ENCODE results near the gene GTF2F2.

GTF2F2 gene

DNA sequence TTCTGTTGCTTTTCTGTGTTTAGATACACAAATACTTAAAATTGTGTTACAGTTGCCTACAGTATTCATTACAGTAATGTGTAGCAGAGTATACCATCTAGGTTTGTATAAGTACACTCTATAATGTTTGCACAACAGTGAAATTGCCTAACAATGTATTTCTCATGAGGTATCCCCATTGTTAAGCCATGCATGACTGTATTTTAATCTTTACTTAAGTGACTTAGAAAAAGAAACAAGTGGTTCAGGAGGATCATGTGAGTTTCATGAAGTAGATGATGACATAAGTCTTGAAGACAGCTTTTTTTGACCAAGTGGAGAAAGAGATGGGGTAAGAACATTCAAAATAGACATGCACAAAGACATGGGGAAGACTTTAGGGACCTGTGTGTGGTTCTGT, 88.9 kb downstream of the GTF2F2 start:
- no peak for DNase-seq (ENCODE audit: low read depth, low spot score)

DNA sequence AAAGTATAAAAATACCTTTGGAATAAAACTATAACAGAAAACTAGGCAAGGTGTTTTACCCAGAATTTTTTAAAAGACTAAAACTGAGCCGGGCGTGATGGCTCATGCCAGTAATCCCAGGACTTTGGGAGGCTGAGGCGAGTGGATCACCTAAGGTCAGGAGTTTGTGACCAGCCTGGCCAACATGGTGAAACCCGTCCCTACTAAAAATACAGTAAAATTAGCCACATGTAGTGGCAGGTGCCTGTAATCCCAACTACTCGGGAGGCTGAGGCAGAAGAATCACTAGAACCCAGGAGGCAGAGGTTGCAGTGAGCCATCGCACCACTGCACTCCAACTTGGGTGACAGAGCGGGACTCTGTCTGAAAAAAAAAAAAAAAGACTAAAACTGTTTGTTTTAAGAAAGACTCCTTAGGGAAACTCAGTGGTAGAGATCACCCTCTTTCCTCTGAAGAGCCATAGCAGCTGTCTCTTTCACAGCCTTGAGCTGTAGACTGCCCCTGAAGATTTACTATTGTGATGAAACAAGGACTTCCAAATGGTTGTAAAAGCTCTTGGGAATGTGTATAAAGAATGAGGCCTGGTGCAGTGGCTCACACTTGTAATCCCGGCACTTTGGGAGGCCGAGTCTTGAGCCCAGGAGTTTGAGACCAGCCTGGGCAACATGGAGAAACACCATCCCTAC, 95.2 kb downstream of the GTF2F2 start:
- no peak for DNase-seq (ENCODE audit: low read depth, low spot score)

DNA sequence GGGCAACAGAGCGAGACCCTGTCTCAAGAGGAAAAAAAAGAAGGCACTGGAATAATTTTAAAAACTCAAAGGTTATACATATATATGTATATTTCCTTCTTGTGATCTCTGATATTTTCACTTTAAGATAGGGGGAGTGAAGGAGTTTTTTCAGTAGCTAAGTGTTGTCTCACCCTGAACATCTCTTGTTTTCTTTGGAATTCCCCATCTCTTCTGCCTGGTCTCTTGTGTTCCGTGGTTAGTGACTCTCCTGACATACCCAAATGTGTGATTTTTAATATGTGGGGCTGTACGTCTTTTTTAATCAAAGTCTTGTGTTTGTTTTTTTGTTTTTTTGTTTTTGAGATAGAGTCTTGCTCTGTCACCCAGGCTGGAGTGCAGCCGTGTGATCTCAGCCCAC, 95.9 kb downstream of the GTF2F2 start:
- no peak for DNase-seq (ENCODE audit: low read depth, low spot score)

DNA sequence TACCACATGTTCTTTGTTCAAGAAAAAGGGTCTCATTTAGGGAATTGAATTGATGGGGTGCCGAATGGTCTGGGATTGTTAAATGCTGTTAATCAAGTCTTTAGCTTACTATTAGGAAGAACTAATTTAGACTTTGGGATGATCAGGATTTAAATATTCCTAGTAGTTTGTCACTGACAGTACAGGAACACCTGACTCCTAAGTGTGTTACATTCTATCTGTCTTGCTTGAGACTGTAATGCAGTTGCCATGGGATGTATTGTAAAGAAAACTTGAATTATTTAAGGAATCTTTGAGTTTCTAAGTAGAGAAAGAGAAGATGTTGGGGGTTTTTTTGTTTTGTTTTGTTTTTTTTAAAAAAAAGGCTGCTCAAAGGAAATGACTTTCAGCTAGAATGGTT, 98.4 kb downstream of the GTF2F2 start:
- no peak for DNase-seq (ENCODE audit: low read depth, low spot score)

DNA sequence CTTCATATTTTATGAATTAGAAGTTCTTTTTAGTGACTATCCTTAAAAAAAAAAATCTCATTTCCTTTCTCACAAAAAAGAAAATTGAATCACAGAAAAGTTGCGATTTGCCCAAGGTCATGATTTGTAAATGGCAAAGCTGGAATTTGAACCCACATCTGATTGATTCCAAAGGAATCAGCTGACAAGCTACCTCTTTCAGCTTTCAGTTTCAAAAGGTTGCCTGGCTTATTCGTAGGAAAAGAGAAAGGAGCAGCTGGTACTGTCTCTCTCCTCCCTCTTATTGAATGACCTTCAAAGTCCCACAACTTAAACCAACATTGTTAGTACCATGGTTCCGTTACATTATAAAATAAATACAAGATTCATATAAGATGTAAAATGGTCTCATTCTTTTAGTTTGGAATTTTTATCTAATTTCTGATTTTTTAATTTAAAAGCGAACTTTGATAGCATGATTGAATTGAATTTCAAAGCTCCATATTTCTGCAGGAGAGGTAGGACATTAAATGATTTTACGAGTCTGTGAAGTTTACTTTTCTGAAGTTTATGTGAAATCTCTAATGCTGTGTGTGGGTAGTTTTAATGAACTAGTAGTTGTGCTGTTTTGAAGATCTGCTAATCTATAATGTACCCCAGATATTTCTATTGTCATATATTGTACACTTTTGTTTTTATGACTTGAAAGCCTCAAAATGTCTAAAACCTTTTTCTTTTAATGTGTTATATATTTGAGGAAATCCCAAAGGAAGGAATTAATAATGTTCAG, 99.0 kb downstream of the GTF2F2 start:
- no peak for DNase-seq (ENCODE audit: low read depth, low spot score)

DNA sequence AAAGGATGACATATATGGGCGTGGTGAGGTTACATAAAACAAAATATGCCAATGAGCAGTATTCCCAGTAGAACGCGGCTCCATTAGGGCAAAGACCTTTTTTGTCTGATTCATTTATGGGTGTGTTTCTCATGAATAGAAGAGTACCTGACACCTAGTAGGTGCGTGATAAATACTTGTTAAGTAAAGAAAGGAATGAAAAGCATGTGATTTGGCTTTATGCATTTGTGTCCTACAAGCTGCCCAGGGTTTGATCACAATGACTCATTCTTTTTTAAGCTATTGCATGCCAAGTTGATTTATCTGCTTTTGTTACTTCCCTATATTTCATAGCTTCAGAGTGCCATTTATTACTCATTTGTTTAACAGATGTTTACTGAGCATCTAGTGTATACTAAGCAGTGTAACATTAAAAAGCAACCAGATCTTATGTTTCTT, 99.6 kb downstream of the GTF2F2 start:
- DNase-seq (ENCODE audit: low read depth, low spot score): no peak

DNA sequence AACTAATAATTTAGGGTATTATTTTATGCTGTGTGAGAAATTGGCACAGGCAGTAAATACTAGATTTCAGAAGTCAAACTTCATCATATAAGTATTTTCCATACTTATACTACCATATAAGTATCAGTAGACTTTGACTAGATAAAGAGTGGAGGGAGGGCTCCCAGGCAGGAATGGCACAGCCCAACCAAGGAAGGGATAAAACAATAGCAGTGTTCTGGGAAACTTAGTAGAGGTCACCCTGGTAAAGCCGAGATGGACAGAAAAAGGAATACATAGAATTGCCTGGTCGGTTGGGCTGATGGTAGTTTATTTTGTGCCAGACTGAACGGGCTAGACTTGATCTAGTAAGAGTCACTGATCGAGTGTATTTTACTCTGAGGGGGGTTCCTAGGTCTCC, 100.1 kb downstream of the GTF2F2 start:
- DNase-seq (ENCODE audit: low read depth, low spot score): no peak

DNA sequence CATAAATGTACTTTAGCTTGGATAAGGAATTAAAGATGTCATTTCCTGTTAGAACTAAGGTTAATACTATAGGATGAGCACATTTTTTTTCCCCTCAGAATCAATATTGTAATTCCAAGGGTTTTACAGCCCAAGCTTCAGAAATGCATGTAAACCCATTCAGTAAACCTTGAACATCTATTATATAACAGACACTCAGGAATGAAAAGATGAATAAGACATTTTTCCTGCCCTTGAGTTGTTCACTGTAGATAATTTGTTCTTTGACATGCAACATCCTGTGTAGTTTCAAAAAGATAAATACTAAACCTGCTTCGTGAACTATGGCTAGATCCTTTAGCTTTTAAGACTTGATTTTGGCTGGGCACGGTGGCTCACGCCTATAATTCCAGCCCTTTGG, 102.2 kb downstream of the GTF2F2 start:
- no peak for DNase-seq (ENCODE audit: low read depth, low spot score)

- no peak for DNase-seq (ENCODE audit: low read depth, low spot score)
These were observed 102.6 kb downstream of the GTF2F2 start for GRCh38 chr13:45222919-45223318.

DNA sequence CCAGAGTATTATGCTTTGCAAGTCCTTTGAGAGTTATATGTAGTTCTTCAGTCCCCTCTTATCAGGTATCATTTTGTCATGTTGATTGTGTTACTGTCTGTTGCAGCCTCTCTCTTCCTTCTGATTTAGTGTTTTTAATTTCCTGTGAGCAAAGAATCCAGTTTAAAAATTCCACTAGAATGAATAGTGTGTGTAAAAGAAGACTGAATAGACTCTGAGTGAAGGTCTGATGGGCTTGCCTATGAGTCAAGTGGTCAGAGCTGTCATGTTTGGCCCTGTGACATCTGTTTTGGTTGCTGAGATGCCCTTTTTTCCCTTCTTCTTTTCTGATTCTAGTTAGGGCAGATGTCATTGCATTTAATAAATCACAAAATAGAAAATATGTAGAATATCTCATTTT, 103.9 kb downstream of the GTF2F2 start:
- no peak for DNase-seq (ENCODE audit: low read depth, low spot score)

GRCh38 chr13:45225370-45225769, 105.1 kb downstream of the GTF2F2 start:
- DNase-seq (ENCODE audit: low read depth, low spot score): no peak

GRCh38 chr13:45226024-45226423, 105.7 kb downstream of the GTF2F2 start:
- DNase-seq (ENCODE audit: low read depth, low spot score): no peak

DNA sequence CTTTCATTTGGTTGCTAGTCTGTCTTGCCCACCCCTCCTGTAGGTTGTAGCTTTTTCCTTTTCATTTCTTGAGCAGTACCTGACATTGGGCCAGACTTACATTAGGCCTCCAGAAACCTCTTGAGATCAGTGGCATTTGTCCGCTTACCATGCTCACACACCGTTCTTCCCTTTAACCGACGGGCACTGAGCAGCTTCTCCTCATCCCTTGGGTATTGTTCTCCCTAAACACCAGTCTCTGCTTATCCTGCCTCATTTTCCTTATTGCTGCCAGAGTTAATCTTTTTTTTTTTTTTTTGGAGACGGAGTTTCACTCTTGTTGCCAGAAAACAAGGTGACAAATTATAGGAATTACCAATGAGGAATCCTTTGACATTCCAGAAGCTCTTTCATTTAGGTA, 107.7 kb downstream of the GTF2F2 start:
- DNase-seq (ENCODE audit: low read depth, low spot score): no peak

GRCh38 chr13:45229172-45229571, 108.9 kb downstream of the GTF2F2 start:
- DNase-seq (ENCODE audit: low read depth, low spot score): no peak

DNA sequence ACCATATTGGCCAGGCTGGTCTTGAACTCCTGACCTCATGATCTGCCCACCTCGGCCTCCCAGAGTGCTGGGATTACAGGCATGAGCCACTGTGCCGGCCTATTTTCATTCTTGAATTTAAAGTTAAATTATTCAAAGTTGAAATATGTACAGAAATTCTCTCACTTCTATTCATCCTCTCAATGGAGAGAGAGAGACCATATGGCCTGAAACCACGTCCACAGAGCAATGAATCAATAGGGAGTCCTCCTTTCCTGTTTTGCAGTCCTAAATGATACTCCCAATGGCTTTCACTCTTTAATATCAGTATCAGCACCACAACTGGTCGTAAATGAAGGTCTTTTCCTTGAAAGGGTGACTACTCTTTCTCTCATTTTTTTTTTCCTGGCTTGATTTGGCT, 111.0 kb downstream of the GTF2F2 start:
- no peak for DNase-seq (ENCODE audit: low read depth, low spot score)

DNA sequence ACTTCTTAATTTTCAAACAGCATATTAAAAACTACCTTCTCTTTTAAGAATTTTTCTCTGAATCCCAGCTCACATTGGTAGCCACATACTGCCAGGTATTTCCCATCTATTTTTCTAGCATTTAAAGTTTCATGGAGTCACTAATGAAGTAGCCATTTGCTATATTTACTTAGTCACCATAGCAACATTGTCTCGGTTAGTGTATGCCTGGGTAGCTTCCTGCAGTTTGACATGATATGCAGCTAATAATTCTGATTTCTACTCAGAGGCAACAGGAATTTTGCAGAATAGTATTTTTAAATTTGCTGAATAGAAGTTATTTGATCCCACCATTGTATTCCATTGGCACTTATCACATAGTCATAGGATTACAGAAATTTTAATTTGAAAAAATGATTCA, 111.4 kb downstream of the GTF2F2 start:
- no peak for DNase-seq (ENCODE audit: low read depth, low spot score)

DNA sequence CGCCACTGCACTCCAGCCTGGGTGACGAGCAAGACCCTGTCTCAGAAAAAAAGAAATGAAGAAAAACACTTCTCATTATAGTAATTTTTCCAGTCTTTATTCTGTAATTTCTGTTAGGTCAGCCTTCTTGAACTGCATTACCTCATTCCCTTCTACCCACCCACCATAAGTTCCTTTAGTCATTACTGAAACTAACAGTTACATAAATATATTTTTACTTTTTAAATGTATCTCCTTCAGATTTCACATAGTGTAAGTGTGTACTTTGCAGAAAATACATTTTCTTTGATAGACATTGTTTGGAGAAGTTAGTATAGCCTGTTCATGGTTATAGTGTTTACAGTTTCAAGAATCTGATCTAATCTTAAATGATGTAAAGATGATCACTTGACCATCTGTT, 112.3 kb downstream of the GTF2F2 start:
- no peak for DNase-seq (ENCODE audit: low read depth, low spot score)

- DNase-seq (ENCODE audit: low read depth, low spot score): no peak
These were observed 118.9 kb downstream of the GTF2F2 start for GRCh38 chr13:45238945-45239795.

DNA sequence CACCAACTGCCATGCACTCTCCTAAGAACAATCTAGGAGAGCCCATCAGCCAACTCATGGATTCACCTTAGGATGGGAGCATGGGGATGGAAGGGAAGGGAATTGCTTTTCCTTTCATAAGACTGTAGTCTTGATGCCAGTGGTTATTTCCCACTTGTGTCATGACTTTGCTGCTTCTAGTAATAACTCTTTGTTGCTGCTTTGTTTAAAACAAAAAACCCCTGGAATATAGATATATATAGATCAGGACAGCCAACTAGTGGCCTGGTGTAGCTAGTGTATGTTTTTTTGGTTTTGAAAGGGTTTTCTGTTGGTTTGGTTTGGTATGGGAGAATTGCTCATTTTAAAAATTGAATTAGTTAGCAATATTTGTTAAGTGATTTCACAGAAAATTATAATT, 119.8 kb downstream of the GTF2F2 start:
- no peak for DNase-seq (ENCODE audit: low read depth, low spot score)

DNA sequence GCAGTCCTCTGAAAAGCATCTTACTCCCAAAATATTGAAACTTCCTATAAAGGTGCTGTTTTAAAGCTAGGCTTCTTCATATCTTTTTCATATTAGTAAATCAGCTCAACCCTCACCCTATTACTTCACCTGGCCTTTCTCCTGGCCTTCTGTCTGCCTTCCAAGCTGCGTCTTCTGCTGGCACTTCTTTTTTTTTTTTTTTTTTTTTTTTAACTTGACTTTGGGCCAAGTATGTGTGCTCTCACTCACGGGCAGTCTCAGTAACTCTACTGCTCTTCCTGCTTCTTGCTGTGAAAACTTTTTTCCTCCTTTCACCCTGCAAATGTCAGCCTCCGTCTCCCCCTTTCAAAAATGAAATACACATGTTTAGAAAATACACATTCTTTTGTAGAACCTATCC, 121.8 kb downstream of the GTF2F2 start:
- DNase-seq (ENCODE audit: low read depth, low spot score): no peak

DNA sequence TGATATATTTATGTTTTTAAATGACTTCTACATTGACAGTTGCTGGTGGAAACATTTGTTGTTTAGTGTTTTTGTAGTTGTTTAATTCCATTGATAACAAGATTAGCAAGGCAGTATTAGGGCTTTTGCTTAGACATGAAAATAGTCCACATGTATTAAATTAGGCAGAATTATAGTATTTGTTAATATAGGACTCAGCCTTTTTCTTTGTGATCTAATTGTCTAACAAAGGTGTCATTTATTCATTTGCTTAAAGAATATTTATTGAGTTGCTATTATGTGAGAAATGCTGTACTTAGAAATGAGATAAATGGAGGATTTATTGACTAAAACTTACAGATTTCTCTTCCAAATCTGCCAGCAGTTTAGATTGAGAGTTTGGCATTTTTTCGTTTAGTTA, 122.2 kb downstream of the GTF2F2 start:
- DNase-seq (ENCODE audit: low read depth, low spot score): no peak

DNA sequence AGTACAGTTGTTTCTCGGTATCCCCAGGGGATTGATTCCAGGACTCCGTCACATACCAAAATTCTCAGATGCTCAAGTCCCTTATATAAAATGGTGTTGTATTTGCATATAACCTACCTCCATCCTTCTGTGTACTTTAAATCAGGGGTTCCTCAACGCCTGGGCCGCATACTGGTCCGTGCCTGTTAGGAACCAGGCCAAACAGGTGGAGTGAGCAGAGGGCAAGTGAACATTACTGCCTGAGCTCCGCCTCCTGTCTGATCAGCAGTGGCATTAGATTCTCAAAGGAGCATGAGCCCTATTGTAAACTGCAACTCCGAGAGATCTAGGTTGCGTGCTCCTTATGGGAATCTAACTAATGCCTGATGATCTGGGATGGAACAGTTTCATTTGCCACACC, 122.8 kb downstream of the GTF2F2 start:
- no peak for DNase-seq (ENCODE audit: low read depth, low spot score)

Measured in activated naive CD8-positive, alpha-beta T cell treated with anti-CD3 and anti-CD28 coated beads, Interleukin-2, amount 50 U/mL, for 16 hours (primary cell).